GM12878 (cell line): ENCODE data around the gene ATP10A.

Source experiments
- ATF2 ChIP-seq: IDR thresholded peaks from 2 replicates; pipeline ENCODE4 v1.6.1; 2012; ENCODE audit warnings: low read length, inconsistent platforms
- EED ChIP-seq: sonication (generic); IDR thresholded peaks from 2 replicates; pipeline ENCODE4 v1.6.1; 2016; ENCODE audit warnings: antibody characterized with exemption, low read depth
- EGR1 ChIP-seq, 2 experiments: IDR thresholded peaks; 1 replicate in 1 of 2; 2 replicates in 1 of 2; pipeline ENCODE4 v1.6.1; 2011 to 2012; ENCODE audit warnings: low read depth in 2 of 2, low read length in 2 of 2, borderline replicate concordance in 1 of 2, mild to moderate bottlenecking in 1 of 2, moderate library complexity in 1 of 2
- EP300 ChIP-seq, 2 experiments: fragments of 150-350 bp in 1 of 2; IDR thresholded peaks; 2 replicates each; pipeline ENCODE4 v1.6.1; 2011 to 2012; ENCODE audit warnings: low read depth in 2 of 2, low read length in 2 of 2, borderline replicate concordance in 1 of 2, improper control_type of control experiment in 1 of 2, inconsistent platforms in 1 of 2; ENCODE audit not compliant: control insufficient read depth in 1 of 2
- KLF5 ChIP-seq: fragments of 450-650 bp; IDR thresholded peaks from 2 replicates; pipeline ENCODE4 v1.6.1; 2014; ENCODE audit warnings: mild to moderate bottlenecking; ENCODE audit not compliant: partially characterized antibody
- TF ChIP-seq, protein P1 (sequence below), 3 experiments: IDR thresholded peaks in 2 of 3; conservative IDR thresholded peaks in 1 of 3; 2 replicates each; pipeline ENCODE4 v1.5.1; 2011; ENCODE audit warnings: low read depth in 3 of 3, low read length in 3 of 3, mild to moderate bottlenecking in 3 of 3, control low read depth in 2 of 3, moderate library complexity in 2 of 3, inconsistent platforms in 1 of 3, mixed read lengths in 1 of 3; ENCODE audit not compliant: control insufficient read depth in 2 of 3, insufficient read depth in 1 of 3; ENCODE audit errors: extremely low read depth in 1 of 3

GRCh38 chr15:25909325-25909724 lies 46.2 kb upstream of the ATP10A start:
- no peak for TF ChIP-seq EP300 (IDR thresholded peaks at IDR 0.05; ENCODE audit: borderline replicate concordance in 1 of 2, control insufficient read depth in 1 of 2, low read depth in 2 of 2, low read length in 2 of 2)
- TF ChIP-seq KLF5 = no peak
- TF ChIP-seq EGR1 (IDR thresholded peaks at IDR 0.05; ENCODE audit: borderline replicate concordance in 1 of 2, low read depth in 2 of 2, low read length in 2 of 2) = no peak
- TF ChIP-seq, protein P1, sequence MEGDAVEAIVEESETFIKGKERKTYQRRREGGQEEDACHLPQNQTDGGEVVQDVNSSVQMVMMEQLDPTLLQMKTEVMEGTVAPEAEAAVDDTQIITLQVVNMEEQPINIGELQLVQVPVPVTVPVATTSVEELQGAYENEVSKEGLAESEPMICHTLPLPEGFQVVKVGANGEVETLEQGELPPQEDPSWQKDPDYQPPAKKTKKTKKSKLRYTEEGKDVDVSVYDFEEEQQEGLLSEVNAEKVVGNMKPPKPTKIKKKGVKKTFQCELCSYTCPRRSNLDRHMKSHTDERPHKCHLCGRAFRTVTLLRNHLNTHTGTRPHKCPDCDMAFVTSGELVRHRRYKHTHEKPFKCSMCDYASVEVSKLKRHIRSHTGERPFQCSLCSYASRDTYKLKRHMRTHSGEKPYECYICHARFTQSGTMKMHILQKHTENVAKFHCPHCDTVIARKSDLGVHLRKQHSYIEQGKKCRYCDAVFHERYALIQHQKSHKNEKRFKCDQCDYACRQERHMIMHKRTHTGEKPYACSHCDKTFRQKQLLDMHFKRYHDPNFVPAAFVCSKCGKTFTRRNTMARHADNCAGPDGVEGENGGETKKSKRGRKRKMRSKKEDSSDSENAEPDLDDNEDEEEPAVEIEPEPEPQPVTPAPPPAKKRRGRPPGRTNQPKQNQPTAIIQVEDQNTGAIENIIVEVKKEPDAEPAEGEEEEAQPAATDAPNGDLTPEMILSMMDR (IDR thresholded peaks at IDR 0.05 in 2 of 3, conservative IDR thresholded peaks at IDR 0.05 in 1 of 3; ENCODE audit: control insufficient read depth in 2 of 3, extremely low read depth in 1 of 3, insufficient read depth in 1 of 3, low read depth in 3 of 3, low read length in 3 of 3) = no peak
- TF ChIP-seq EED = no peak
- TF ChIP-seq ATF2 = no peak
